Activated naive CD4-positive, alpha-beta T cell treated with anti-CD3 and anti-CD28 coated beads, Interleukin-2, amount 50 U/mL, for 24 hours (primary cell): ENCODE data around the gene ATAD3C.
A peak's percentile ranks its signal among the peaks of the same experiment; 100 is the strongest.
"Not testable (repeated sequence)": the region's sequence is repeated elsewhere in the genome, so short reads cannot be mapped to it uniquely, and the experiment has no call there.

ENCODE experiments used
- H3K27ac Mint-ChIP-seq: one replicate; pipeline ENCODE4 v1.8.0; 2021; ENCODE audit warnings: mild to moderate bottlenecking, mixed read lengths
- H3K27me3 Mint-ChIP-seq: one replicate; pipeline ENCODE4 v1.8.0; 2021; ENCODE audit warnings: mixed read lengths
- H3K36me3 Mint-ChIP-seq: one replicate; pipeline ENCODE4 v1.8.0; 2021; ENCODE audit warnings: mixed read lengths
- H3K4me1 Mint-ChIP-seq: one replicate; pipeline ENCODE4 v1.8.0; 2021; ENCODE audit warnings: mixed read lengths
- H3K4me3 Mint-ChIP-seq: one replicate; pipeline ENCODE4 v1.8.0; 2021; ENCODE audit warnings: mild to moderate bottlenecking, mixed read lengths
- H3K9me3 Mint-ChIP-seq: one replicate; pipeline ENCODE4 v1.8.0; 2021; ENCODE audit warnings: mixed read lengths

Gene ATAD3C

DNA sequence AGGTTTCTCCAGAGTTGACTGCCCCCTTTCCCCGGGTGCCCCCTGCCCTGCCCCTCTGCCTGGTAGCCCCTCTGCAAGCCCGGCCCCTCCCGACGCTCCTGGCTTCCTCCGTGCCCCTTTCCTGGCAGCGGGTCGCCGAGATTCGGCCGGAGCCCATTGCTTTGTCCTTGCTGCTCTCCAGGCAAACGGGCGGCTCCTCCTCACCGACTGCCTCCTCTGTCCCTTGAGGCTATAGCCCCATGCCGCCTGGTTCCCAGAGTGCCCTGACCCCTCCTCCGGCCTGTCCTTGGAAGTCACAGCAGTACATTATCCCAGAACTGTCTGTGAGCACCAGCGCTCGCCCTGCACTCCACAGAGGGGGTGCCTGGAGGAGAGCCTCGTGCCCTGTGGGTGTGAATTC lies 64.2 kb downstream of the ATAD3C start:
- not testable (repeated sequence) for H3K9me3 Mint-ChIP-seq, H3K36me3 Mint-ChIP-seq, H3K27me3 Mint-ChIP-seq
- Mint-ChIP-seq H3K4me3 (peak overlapping the region; percentile 77), H3K4me1 (peaks cover 12% of the 10 kb centered on the region), H3K27ac (peak overlapping the region; percentile 70)

DNA sequence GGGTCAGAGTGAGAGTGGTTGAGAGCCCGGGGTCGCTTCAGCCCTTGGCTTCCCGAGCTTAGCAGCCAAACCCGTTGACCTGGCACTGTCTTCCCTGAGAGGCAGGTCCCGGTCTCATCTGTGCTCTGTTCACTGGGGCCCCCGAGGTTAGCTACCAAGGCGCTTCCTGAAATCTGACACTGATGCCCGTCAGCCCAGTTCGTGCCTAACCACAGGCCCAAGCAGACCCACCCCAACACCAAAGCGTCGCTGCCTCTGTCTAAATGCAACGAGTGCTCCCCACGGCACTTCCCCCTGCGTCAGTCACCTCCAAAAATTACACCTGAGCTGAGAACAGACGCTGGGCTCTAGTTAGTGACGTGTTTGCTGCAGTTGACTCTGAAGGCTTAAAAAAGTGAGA lies 64.9 kb downstream of the ATAD3C start:
- H3K4me1 Mint-ChIP-seq: peaks cover 12% of the 10 kb centered on the region
- not testable (repeated sequence) for H3K27ac Mint-ChIP-seq, H3K9me3 Mint-ChIP-seq, H3K4me3 Mint-ChIP-seq, H3K27me3 Mint-ChIP-seq, H3K36me3 Mint-ChIP-seq

DNA sequence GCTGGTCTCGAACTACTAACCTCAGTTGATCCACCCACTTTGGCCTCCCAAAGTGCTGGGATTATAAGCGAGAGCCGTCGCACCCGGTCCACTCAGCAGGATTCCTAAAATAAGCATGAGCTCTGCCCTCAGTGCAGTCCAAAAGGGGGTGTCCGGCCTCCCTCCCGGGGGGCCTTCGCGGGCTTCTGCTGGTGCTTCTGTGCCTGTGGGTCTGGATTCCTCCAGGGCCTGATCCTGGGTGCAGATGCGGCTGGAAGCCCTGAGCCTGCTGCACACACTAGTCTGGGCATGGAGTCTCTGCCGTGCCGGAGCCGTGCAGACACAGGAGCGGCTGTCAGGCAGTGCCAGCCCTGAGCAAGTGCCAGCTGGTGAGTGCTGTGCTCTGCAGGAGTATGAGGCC lies 67.4 kb downstream of the ATAD3C start:
- not testable (repeated sequence) for H3K27ac Mint-ChIP-seq, H3K4me3 Mint-ChIP-seq, H3K36me3 Mint-ChIP-seq, H3K4me1 Mint-ChIP-seq, H3K27me3 Mint-ChIP-seq, H3K9me3 Mint-ChIP-seq

DNA sequence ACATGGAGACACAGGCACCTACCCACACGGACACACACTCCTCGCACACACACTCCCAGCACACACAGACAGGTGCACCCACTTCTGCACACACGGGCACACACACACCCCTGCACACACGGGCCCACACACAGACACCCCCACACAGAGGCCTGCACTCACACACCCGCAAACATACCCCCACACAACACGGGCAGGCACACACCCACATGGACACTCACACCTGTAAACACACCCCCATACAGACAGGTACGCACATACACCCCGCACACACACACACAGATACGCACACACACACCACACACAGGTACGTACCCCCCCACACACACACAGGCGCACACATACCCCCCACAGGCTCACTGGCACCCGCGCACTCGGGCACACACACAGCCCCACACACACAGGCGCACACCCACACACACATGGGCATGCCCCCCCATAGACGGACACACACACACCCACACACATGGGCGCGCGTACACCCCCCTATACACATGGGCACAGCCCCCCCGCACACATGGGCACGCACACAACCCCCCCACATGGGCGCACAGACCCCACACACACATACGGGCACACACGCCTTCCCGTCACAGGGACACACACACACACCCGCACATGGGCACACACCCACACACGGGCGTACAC lies 68.6 kb downstream of the ATAD3C start:
- no peak overlapping the region for H3K4me3 Mint-ChIP-seq
- no peaks in the 10 kb centered on the region for H3K9me3 Mint-ChIP-seq
- H3K27me3 Mint-ChIP-seq: no peaks in the 10 kb centered on the region
- no peaks in the 10 kb centered on the region for H3K36me3 Mint-ChIP-seq
- no peak overlapping the region for H3K27ac Mint-ChIP-seq
- H3K4me1 Mint-ChIP-seq: peaks cover 7% of the 10 kb centered on the region

DNA sequence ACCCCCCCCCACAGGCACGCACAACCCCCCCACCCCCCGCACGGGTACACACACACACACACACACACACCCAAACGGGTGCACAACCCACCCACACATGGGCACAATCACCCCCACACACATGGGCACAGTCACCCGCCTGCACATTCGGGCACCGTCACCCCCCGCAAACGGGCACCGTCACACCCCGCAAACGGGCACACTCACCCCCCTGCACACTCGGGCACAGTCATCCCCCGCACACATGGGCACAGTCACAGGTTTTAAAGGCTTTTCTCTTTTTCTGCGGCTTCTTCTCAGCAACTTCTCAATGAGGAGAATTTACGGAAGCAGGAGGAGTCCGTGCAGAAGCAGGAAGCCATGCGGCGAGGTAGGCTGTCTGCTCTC lies 69.1 kb downstream of the ATAD3C start:
- H3K36me3 Mint-ChIP-seq, H3K4me1 Mint-ChIP-seq, H3K27me3 Mint-ChIP-seq, H3K4me3 Mint-ChIP-seq, H3K27ac Mint-ChIP-seq, H3K9me3 Mint-ChIP-seq: not testable (repeated sequence)
